ENCODE results near the gene SLC39A2. TPM values are rescaled to one million over a fixed set of nuclear protein-coding genes. Genes with fewer than 3 reads are reported as not detected.

The SLC39A2 gene
- total and polyA plus RNA-seq, 9 of the 15 experiments (the other 6 are each of a cell fraction or from before 2014, with no cell fraction given) = 0.06 to 0.09 TPM; not detected in 7

DNA sequence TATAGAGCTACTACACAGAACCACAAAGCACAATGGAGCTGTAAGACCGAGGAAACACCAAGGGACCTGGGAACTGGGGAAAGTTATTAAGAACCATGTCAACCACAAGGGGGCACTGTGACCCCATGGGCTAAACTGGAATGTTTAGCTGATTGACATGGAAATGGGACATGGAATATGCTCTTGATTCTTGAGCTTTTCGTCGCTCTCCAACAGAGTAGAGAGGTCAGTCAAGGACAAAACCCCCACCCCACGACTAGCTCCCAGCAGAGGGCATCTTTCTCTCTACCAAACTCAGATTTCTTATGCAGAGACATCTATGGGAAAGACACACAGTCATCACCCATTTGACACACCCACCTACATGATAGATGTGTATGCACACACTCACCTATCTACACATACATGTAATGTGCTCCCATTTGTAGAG lies 15.7 kb downstream of the SLC39A2 start (continued):
- TF ChIP-seq, protein P1, sequence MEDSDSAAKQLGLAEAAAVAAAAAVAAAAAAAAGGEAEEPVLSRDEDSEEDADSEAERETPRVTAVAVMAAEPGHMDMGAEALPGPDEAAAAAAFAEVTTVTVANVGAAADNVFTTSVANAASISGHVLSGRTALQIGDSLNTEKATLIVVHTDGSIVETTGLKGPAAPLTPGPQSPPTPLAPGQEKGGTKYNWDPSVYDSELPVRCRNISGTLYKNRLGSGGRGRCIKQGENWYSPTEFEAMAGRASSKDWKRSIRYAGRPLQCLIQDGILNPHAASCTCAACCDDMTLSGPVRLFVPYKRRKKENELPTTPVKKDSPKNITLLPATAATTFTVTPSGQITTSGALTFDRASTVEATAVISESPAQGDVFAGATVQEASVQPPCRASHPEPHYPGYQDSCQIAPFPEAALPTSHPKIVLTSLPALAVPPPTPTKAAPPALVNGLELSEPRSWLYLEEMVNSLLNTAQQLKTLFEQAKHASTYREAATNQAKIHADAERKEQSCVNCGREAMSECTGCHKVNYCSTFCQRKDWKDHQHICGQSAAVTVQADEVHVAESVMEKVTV (CRISPR knock-in tag; IDR thresholded peaks at IDR 0.05) = peak; percentile 90
- TF ChIP-seq MAFG (tag; conservative IDR thresholded peaks at IDR 0.05) (no peak), MEIS2 (IDR thresholded peaks at IDR 0.05; ENCODE audit: partially characterized antibody) (peak; percentile 68), ELF1 (tag; IDR thresholded peaks at IDR 0.05) (no peak), TEAD4 (IDR thresholded peaks at IDR 0.05; ENCODE audit: low read length) (0 out of 2 replicates have a peak, but pooled peaks have one; percentile 27), TEAD4 (CRISPR knock-in tag; IDR thresholded peaks at IDR 0.05; ENCODE audit: borderline replicate concordance) (no peak), BRCA1 (IDR thresholded peaks at IDR 0.05) (no peak), BRCA1 (CRISPR knock-in tag; IDR thresholded peaks at IDR 0.05) (no peak), TAF1 (IDR thresholded peaks at IDR 0.05; ENCODE audit: control insufficient read depth, extremely low read depth, insufficient read depth, low read length, severe bottlenecking) (no peak), FOXP1 (CRISPR knock-in tag; IDR thresholded peaks at IDR 0.05) (no peak), CBFA2T3 (IDR thresholded peaks at IDR 0.05) (0 out of 2 replicates have a peak, but pooled peaks have one; percentile 3), RAD21 (CRISPR knock-in tag; conservative IDR thresholded peaks at IDR 0.05 in 1 of 2, IDR thresholded peaks at IDR 0.05 in 1 of 2) (peak; percentile 92 to 96), ZNF79 (CRISPR knock-in tag; IDR thresholded peaks at IDR 0.05; ENCODE audit: low read depth) (no peak), ZNF140 (CRISPR knock-in tag; IDR thresholded peaks at IDR 0.05) (no peak), CEBPB (tag; IDR thresholded peaks at IDR 0.05) (no peak), PHTF2 (CRISPR knock-in tag; IDR thresholded peaks at IDR 0.05) (no peak), CTBP1 (IDR thresholded peaks at IDR 0.05; ENCODE audit: borderline replicate concordance) (peak; percentile 50; the same call in 1 of the 2 replicates), SMAD4 (CRISPR knock-in tag; conservative IDR thresholded peaks at IDR 0.05) (no peak), LARP7 (IDR thresholded peaks at IDR 0.05) (no peak), ETV5 (CRISPR knock-in tag; IDR thresholded peaks at IDR 0.05; ENCODE audit: low read depth) (no peak), CC2D1A (IDR thresholded peaks at IDR 0.05) (peak; percentile 81; the same call in 1 of the 2 replicates)
- TF ChIP-seq, protein P2, sequence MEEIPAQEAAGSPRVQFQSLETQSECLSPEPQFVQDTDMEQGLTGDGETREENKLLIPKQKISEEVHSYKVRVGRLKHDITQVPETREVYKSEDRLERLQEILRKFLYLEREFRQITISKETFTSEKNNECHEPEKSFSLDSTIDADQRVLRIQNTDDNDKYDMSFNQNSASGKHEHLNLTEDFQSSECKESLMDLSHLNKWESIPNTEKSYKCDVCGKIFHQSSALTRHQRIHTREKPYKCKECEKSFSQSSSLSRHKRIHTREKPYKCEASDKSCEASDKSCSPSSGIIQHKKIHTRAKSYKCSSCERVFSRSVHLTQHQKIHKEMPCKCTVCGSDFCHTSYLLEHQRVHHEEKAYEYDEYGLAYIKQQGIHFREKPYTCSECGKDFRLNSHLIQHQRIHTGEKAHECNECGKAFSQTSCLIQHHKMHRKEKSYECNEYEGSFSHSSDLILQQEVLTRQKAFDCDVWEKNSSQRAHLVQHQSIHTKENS (CRISPR knock-in tag; IDR thresholded peaks at IDR 0.05) = no peak
- TF ChIP-seq, protein P3, sequence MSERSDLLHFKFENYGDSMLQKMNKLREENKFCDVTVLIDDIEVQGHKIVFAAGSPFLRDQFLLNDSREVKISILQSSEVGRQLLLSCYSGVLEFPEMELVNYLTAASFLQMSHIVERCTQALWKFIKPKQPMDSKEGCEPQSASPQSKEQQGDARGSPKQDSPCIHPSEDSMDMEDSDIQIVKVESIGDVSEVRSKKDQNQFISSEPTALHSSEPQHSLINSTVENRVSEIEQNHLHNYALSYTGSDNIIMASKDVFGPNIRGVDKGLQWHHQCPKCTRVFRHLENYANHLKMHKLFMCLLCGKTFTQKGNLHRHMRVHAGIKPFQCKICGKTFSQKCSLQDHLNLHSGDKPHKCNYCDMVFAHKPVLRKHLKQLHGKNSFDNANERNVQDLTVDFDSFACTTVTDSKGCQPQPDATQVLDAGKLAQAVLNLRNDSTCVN (CRISPR knock-in tag; IDR thresholded peaks at IDR 0.05) = no peak
- TF ChIP-seq, protein P4, sequence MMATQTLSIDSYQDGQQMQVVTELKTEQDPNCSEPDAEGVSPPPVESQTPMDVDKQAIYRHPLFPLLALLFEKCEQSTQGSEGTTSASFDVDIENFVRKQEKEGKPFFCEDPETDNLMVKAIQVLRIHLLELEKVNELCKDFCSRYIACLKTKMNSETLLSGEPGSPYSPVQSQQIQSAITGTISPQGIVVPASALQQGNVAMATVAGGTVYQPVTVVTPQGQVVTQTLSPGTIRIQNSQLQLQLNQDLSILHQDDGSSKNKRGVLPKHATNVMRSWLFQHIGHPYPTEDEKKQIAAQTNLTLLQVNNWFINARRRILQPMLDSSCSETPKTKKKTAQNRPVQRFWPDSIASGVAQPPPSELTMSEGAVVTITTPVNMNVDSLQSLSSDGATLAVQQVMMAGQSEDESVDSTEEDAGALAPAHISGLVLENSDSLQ (IDR thresholded peaks at IDR 0.05) = peak; percentile 95
- TF ChIP-seq, protein P5, sequence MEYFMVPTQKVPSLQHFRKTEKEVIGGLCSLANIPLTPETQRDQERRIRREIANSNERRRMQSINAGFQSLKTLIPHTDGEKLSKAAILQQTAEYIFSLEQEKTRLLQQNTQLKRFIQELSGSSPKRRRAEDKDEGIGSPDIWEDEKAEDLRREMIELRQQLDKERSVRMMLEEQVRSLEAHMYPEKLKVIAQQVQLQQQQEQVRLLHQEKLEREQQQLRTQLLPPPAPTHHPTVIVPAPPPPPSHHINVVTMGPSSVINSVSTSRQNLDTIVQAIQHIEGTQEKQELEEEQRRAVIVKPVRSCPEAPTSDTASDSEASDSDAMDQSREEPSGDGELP (CRISPR knock-in tag; IDR thresholded peaks at IDR 0.05; ENCODE audit: borderline replicate concordance) = no peak

Measured in K562 (cell line).